Breast epithelium (tissue), 4 donors: ENCODE results near the gene KDM4B. TPM values are rescaled to one million over a fixed set of nuclear protein-coding genes. Genes with fewer than 3 reads are reported as not detected.

Experiments
- DNase-seq, 2 donors: peaks; one replicate each; pipeline ENCODE4 v3.0.0-alpha.2; 2019; ENCODE audit warnings: low spot score in 2 of 2
- H3K27ac ChIP-seq, 2 donors: fragments of 200-600 bp; sonication (generic) in 1 of 2; one replicate each; pipeline ENCODE4 v1.5.1; 2016 to 2019; ENCODE audit warnings: mild to moderate bottlenecking in 1 of 2
- H3K27me3 ChIP-seq, 2 donors: fragments of 200-600 bp; sonication (generic) in 1 of 2; one replicate each; pipeline versions ENCODE4 v1.5.1 to v1.6.0; 2017 to 2019; ENCODE audit warnings: control low read depth in 1 of 2, mild to moderate bottlenecking in 1 of 2
- H3K36me3 ChIP-seq: fragments of 200-600 bp; one replicate; pipeline ENCODE4 v1.5.1; 2019
- H3K4me1 ChIP-seq, 2 donors: fragments of 200-600 bp; sonication (generic); one replicate each; pipeline ENCODE4 v1.5.1; 2016 to 2019; ENCODE audit warnings: control low read depth in 1 of 2
- H3K4me3 ChIP-seq, 3 donors: fragments of 200-600 bp; sonication (generic); 1 replicate in 2 of 3; 2 replicates in 1 of 3; pipeline ENCODE4 v1.5.1; 2016 to 2019; ENCODE audit warnings: mild to moderate bottlenecking in 3 of 3, moderate library complexity in 2 of 3
- H3K9me3 ChIP-seq, 2 donors: fragments of 200-600 bp; sonication (generic) in 1 of 2; one replicate each; pipeline ENCODE4 v1.5.1; 2016 to 2019; ENCODE audit warnings: control low read depth in 1 of 2
- CTCF ChIP-seq, 3 donors: fragments of 450-650 bp; IDR thresholded peaks; one replicate each; pipeline ENCODE4 v1.5.1; 2016 to 2017; ENCODE audit warnings: antibody characterized with exemption in 3 of 3, mild to moderate bottlenecking in 3 of 3, moderate library complexity in 3 of 3
- POLR2A ChIP-seq: fragments of 450-650 bp; IDR thresholded peaks from one replicate; pipeline ENCODE4 v1.6.1; 2016; ENCODE audit warnings: antibody characterized with exemption, mild to moderate bottlenecking, moderate library complexity
- POLR2AphosphoS5 ChIP-seq, 3 donors: sonication (generic); formaldehyde crosslinking; IDR thresholded peaks; one replicate each; pipeline ENCODE4 v1.6.1; 2017; ENCODE audit warnings: antibody characterized with exemption in 3 of 3
- intact Hi-C: fragments of 100-400 bp; cut with DNase I; formaldehyde crosslinking; loops from one replicate; pipeline ENCODE4 v1.15.1; 2023; ENCODE audit warnings: low total_unique reads
- total RNA-seq, 3 donors: library from RNA; depleted of rRNA; stranded (reverse); fragments of >200 nt; gene quantifications; one replicate each; pipeline ENCODE4 v1.1.0, GENCODE V29; 2016

KDM4B gene
- total RNA-seq, 3 donors from 2014 or later, result 25.0 to 55.3 (median 40.3) TPM

- H3K36me3 ChIP-seq, result peaks cover 6% of the 10 kb centered on the region
- H3K4me3 ChIP-seq, result no peak overlapping the region
- no peak for DNase-seq
- H3K9me3 ChIP-seq, result no peaks in the 10 kb centered on the region
- H3K4me1 ChIP-seq, result no peaks in the 10 kb centered on the region
- no peak overlapping the region for H3K27ac ChIP-seq
- TF ChIP-seq CTCF (IDR thresholded peaks at IDR 0.05) (no peak), POLR2A (no peak), POLR2AphosphoS5 (IDR thresholded peaks at IDR 0.05) (no peak)
- intact Hi-C loops, result no loop called here
- no peaks in the 10 kb centered on the region for H3K27me3 ChIP-seq
Observed at GRCh38 chr19:5120321-5120720, 151.4 kb downstream of the KDM4B start.

- intact Hi-C loops, result no loop called here
- H3K27me3 ChIP-seq, result no peaks in the 10 kb centered on the region
- H3K36me3 ChIP-seq, result peaks cover 6% of the 10 kb centered on the region
- H3K4me1 ChIP-seq, result no peaks in the 10 kb centered on the region
- TF ChIP-seq POLR2A (no peak), POLR2AphosphoS5 (IDR thresholded peaks at IDR 0.05) (no peak), CTCF (IDR thresholded peaks at IDR 0.05) (no peak)
- H3K9me3 ChIP-seq, result no peaks in the 10 kb centered on the region
- no peak overlapping the region for H3K27ac ChIP-seq
- DNase-seq, result no peak
- no peak overlapping the region for H3K4me3 ChIP-seq
Observed at GRCh38 chr19:5120833-5121232, 151.9 kb downstream of the KDM4B start.

- Histone ChIP-seq H3K4me1 (no peaks in the 10 kb centered on the region), H3K36me3 (peaks cover 6% of the 10 kb centered on the region), H3K4me3 (no peak overlapping the region), H3K27ac (no peak overlapping the region), H3K27me3 (no peaks in the 10 kb centered on the region), H3K9me3 (no peaks in the 10 kb centered on the region)
- DNase-seq, result no peak
- intact Hi-C loops, result no loop called here
- no peak for TF ChIP-seq POLR2AphosphoS5 (IDR thresholded peaks at IDR 0.05)
- no peak for TF ChIP-seq CTCF (IDR thresholded peaks at IDR 0.05)
- TF ChIP-seq POLR2A, result no peak
Observed at GRCh38 chr19:5121266-5122120, 152.6 kb downstream of the KDM4B start.

GRCh38 chr19:5122121-5122400 is 153.1 kb downstream of the KDM4B start:
- DNase-seq, result no peak
- Histone ChIP-seq H3K4me3 (no peak overlapping the region), H3K9me3 (no peaks in the 10 kb centered on the region), H3K27me3 (no peaks in the 10 kb centered on the region), H3K27ac (no peak overlapping the region), H3K4me1 (no peaks in the 10 kb centered on the region), H3K36me3 (peaks cover 6% of the 10 kb centered on the region)
- intact Hi-C loops, result no loop called here
- TF ChIP-seq POLR2A, result no peak
- TF ChIP-seq POLR2AphosphoS5 (IDR thresholded peaks at IDR 0.05), result no peak
- no peak for TF ChIP-seq CTCF (IDR thresholded peaks at IDR 0.05)

- peaks cover 0 to 1% of the 10 kb centered on the region in 2 donors for H3K4me1 ChIP-seq
- no peak for DNase-seq
- no peaks in the 10 kb centered on the region for H3K9me3 ChIP-seq
- H3K27me3 ChIP-seq, result no peaks in the 10 kb centered on the region
- TF ChIP-seq CTCF (IDR thresholded peaks at IDR 0.05) (no peak), POLR2AphosphoS5 (IDR thresholded peaks at IDR 0.05) (no peak), POLR2A (no peak)
- peaks cover 6% of the 10 kb centered on the region for H3K36me3 ChIP-seq
- H3K27ac ChIP-seq, result no peak overlapping the region
- intact Hi-C loops, result no loop called here
- no peak overlapping the region for H3K4me3 ChIP-seq
Observed at GRCh38 chr19:5122671-5123409, 153.9 kb downstream of the KDM4B start.
